ENCODE data around the gene BABAM2.
"Not testable (repeated sequence)": the region's sequence is repeated elsewhere in the genome, so short reads cannot be mapped to it uniquely, and the experiment has no call there.

Gene BABAM2

DNA sequence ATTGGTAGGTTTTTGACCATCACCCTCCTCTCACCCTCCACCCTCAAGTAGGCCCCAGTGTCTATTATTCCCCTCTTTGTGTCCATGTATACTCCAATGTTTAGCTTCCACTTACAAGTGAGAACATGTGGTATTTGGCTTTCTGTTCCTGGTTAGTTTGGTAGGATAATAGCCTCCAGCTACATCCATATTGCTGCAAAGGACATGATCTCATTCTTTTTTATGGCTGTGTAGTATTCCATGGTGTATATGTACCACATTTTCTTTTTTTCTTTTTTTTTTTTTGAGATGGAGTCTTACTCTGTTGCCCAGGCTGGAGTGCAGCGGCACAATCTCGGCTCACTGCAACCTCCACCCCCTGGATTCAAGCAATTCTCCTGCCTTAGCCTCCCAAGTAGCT lies 88.2 kb downstream of the BABAM2 start:
- not testable (repeated sequence) for DNase-seq (ENCODE audit: low read depth)

DNA sequence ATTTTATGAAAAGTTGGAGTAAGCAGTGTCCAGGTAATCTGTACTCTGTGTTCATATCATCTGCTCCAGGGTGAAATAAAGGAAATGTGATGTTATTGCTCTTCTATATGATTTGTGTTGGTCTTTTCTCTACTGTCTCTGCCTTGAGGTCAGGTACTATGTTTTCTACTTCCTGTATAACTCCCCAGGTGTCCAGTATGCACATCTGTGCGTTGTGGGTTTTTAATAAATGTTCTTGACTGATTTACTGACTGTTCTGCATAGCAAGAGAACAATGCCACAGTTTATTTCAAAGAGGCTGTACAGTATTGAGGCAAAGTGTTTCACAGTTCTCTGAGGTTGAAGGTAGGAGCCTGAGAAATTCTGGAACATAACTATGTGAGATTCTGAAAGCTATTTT lies 89.7 kb downstream of the BABAM2 start:
- no peak for DNase-seq (ENCODE audit: low read depth)

DNA sequence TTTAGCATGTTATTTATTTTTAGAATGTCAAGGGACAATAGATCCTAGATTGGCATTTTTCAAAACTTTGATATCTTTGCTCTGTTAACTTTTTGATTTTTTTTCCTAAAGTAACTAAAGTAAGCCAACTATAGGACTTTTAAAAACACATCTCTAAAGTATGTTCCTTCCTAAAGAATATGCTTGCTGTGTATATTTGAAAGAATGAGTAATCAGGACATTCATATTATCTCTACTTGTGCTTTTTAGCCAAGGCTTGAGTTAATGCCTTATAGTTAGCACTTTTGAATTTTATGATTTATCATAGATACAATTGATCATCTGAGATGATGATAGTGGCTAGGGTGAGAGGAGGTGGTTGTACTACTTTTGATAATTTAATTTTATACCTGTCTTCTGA lies 93.6 kb downstream of the BABAM2 start:
- DNase-seq (ENCODE audit: low read depth): no peak

DNA sequence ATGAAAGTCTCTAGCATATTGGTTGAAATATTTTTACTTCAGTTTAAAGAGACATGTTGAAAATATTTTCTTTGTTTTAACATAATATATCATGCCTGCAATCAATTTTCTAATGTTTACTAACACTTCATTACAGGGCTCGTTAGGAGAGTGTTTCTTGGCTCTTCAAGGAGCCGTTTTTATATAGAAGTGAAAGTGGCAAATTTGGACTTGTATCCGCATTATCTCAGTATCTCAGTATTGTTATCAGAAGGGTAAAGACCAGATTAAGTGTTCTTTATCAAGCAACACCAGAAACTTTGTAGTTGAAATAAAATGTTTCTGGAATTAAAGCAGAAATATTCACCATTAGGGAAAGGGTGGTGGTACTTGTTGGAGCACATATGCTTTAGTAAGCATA lies 97.8 kb downstream of the BABAM2 start:
- DNase-seq (ENCODE audit: low read depth): no peak

DNA sequence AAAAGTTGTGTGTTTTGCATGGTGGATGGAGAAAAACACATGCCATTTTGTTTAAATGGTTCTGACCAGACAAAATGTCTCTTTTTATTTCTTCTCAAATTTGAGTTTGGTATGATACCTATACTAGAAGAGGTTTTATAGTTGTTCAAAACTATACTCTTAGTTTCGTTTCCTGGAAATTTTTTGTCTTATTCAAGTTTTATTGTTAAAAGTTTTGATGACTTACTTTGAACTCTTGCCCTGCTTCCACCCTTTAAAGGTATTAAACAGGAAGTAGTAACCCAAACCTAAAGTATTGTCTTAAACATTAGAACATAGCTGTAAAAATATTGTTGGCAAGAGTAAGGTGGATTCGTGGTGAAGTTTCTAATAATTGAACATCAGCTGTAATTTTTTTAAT lies 98.2 kb downstream of the BABAM2 start:
- DNase-seq (ENCODE audit: low read depth): no peak

DNA sequence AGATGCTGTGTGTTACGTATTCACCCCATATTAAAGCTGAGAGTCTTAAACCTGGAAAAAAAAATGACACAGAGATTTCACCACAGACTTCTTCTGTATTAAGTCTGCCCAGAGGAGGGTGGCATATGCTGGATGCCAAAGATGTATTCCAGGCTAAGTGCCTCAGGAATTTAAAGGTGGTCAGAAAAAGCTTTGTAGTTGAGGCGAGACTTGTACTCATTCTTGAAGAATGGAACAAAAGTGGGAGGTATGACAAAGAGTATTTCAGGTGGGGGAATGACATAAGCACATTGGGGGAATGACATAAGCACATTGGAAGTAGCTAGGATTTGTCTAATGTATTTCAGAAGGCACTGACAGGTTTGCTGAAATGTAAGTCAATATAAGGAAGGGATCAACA lies 98.6 kb downstream of the BABAM2 start:
- no peak for DNase-seq (ENCODE audit: low read depth)

DNA sequence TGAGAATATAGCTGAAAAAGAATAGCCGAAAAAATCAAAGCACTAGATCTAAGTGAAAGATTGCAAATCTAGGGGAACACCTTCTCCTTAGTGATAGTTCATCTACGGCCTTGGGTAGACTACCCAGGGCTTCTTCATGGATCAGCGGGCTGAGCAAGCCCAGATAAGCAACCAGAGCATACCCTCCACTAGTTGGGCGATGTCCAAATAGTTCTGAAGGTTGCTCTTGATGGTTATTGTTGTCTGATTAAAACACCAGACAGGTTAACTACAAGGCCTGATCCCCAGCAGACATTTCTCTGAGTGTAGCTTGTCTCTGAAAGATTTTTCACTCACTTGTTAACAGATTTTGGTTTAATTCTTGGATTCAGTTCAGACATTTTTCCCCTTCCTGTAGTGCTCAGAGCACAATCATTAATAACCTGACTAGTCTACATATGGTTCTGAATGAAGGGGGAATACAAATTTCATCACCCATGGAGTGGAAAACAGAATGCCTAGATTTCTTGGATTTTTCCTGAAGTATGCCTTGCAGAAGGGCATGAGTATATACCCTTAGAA lies 99.6 kb downstream of the BABAM2 start:
- peak; percentile 82 for DNase-seq (ENCODE audit: low read depth)

DNA sequence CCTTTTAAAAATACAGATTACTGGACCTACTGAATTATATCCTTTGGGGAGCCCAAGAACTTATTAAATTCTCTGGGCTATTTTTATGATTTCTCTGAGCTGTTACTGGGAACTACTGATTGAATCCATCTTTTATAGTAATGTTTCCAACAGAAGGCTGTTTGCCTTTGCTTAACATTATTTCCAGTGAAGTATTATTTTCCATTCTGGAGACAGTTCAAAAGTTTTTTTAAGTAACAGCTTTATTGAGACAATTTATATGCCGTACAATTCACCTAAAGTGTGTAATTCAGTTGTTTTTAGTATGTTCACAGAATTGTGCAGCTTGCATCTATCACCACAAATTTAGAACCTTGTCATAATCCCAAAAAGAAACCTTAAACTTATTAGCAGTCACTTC lies 100.6 kb downstream of the BABAM2 start:
- DNase-seq (ENCODE audit: low read depth): no peak

DNA sequence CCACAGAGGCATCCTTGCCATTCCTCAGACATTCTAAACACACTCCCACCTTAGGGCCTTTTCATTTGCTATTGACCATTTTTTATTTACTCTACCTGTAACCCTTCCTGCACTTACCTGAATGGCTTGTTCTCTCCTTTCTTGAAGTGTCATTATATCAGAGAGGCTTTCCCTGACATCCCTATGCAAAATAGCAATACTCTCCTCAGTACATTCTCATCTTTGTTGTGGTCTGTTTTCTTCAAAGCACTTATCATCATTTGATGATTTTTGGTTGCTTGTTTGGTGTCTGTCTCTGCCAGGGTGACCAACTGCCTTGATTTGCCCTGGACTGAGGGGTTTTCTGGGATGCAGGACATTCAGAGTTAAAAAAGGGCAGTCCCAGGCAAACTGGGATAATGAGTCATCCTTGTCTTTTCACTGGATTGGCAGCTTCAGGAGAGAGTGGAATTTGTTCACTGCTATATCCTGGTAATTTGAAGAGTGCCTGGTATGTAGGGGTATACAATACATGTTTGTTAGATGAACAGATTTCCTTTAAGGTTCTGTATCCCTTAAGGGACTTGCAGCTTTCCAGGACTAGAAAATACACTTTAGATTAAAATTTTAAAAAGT lies 102.4 kb downstream of the BABAM2 start:
- DNase-seq (ENCODE audit: low read depth): peak; percentile 83

DNA sequence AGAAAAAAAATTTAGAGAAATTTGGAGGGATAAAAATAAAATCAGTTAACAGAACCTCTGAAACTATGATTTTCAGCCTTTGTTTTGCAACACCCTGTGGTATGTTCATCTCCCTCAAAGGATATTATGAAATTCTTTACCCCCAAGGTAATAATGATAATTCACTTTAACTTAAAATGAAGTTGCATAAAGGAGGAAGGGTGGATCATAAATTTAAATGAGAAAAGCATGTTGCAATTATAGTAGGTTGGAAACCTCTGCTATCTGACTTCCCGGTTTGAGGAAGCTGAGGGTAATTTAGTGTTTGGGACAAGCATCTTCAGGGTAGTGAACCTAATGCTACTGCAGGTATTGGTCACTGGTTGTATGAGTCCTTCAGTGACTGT lies 102.9 kb downstream of the BABAM2 start:
- DNase-seq (ENCODE audit: low read depth): peak; percentile 88

DNA sequence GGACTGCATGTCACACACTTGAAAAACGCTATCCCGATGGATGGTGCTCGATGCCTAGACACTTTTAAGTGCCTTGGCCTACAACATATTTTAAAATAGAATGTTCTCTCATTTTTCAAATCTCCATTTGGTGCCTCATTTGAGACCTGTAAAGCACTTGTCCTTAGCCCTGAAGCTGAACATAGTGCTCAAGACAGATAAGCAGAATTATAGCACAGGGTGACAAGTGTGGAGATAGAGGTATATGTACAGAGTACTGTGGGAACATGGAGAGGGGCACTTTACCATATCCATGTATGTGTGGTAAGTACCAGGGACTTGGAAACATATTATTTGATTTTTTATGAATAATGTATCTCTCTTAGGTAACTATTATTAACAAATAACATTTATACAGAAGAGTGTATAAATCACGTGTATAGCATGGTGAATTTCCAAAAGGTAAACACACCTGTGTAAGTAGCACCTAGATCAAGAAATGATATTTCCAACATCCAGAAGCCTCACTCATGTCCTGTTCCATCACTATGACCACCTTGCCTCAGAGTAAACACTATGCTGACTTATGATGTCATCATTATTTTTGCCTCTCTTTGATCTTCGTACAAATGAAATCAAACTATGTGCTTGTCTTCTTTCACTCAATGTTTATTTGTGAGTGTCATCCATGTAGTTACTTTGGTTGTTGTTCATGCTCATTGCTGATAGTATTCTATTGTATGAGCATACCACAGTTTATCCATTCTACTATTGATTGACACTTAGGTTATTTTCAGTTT lies 103.6 kb downstream of the BABAM2 start:
- no peak for DNase-seq (ENCODE audit: low read depth)

DNA sequence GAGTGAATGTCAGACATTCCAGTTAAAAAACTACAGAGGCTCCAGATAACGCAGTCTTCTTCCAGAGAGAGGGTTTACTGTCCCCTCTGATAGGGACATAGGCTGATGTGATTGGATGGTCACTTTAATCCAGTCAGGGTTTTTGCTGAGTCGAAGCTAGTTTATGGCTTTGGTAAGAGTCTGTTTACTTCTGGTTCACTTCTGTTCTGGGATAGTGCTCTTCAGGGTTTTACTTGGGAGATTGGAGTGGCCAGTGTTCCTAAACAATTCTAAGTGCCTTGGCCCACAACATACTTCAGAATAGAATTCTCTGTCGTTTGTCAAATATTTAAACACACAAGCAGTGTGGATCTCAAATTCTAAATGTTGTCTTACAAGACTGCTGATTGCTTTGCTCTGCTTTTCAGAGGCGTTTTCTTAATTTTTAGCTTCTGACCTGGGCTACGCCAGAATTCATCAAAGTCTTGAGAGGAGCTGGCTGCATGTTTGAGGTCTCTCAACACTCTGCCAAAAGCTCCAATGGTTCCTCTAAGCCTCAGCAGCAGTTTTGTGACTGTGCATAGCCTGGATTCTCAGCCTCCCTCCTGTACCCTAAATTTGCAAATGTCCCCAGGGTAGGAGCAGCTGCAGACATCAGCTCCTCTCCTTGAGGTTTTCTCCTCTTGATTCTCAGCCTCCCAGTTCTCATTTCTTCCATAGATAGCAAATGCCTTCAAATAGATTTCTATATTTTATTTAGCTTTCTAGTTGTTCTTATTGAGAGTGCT lies 105.8 kb downstream of the BABAM2 start:
- DNase-seq (ENCODE audit: low read depth): no peak

DNA sequence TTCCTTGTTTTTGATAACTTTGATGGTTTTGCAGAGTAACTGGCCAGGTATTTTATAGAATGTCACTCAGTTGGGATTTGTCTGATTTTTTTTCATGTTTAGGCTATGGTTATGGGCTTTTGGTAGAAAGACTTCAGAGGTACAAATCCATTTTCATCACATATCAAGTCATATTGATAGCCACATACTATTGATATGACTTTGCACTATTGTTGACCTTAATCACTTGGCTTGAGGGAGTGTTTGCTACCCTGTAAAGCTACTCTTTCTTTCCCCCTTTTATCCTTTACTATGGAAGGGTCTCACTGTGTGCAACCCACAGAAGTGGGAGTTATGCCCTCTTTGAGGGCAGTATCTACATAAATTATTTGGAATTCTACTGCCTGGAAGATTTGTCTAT lies 109.8 kb downstream of the BABAM2 start:
- DNase-seq (ENCODE audit: low read depth): no peak

DNA sequence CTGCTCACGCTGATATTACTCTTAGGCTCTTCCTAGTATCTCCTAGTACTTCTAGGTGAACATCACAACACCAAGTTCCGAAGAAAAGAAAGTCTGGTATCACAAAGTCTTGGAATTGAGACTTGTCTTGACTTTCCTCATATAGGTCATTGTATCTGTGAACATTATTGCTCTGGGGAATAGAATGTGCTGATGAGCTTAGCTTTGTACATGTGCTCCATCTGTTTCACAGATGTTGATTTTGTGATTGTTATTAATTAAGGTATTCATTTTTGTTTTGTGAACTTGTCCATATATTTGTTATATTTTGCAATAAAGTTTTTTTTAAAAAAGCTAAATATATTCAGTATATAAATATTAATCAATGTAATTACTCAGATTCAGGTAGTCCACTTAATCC lies 111.7 kb downstream of the BABAM2 start:
- no peak for DNase-seq (ENCODE audit: low read depth)

DNA sequence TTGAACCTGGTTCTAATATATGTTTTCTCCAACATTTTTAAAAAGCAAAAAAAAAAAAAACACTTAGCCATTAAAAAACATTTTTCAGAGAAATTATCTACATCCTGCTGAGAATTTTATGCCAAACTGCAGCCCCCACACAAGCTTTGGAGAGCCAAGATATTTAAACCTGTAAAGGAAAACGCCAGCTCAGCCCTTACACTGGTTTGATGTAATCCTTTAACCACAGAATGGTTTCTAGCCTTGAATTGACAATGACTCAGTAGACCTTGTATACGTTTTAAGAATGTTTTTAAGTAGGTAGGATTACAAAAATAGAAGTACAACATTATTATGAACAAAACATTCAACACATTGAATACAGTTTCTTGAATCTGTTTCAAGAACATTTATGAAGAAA lies 113.6 kb downstream of the BABAM2 start:
- peak; percentile 97 for DNase-seq (ENCODE audit: low read depth)

DNA sequence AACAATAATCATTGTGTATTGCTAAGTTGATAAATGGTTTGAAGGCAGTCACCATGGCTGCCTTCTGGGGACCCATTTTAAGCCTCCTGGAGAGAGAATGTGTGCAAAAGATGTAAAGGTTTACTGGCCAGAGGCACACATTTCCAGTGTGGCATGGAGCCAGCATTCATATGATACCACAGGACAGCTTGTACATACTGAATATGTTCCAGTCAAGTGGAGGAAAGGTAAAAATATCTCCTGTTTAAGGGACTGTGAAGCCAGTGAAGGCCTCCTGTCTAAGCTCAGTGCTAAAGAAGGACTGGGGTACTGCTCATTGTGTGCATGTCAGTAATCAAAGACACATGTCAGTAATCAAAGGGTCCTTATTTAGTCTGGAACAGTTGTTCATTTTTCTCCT lies 119.2 kb downstream of the BABAM2 start:
- no peak for DNase-seq (ENCODE audit: low read depth)

DNA sequence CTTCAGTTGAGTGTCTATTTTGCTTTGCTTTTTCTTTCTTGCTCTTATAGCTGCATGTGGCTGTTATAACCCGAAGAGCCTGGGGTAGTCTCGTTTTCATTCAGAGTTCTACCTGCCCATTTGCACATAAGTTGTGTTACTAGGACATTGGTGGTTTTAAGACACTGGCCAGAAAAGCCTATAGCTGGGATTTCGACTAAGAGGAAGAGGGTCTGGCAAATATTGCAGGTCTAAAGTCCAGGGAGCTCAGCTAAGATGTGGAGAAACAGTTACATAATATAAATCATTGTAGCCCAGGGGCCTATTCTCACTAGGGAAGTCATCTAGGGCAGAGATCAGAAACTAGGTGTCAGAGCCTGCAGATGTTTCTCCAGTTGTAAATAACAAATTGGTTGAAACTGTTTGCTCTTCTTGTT lies 120.8 kb downstream of the BABAM2 start:
- no peak for DNase-seq (ENCODE audit: low read depth)

DNA sequence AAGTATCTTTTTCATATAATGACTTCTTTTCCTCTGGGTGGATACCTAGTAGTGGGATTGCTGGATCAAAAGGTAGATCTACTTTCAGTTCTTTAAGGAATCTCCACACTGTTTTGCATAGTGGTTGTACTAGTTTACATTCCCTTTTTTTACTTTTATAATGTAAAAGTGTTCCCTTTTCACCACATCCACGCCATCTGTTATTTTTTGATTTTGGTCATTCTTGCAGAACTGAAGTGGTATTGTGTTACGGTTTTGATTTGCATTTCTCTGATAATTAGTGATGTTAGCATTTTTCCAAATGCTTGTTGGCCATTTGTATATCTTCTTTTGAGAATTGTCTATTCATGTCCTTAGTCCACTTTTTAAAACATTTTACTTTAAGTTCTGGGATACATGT lies 127.9 kb downstream of the BABAM2 start:
- not testable (repeated sequence) for DNase-seq (ENCODE audit: low read depth)

DNA sequence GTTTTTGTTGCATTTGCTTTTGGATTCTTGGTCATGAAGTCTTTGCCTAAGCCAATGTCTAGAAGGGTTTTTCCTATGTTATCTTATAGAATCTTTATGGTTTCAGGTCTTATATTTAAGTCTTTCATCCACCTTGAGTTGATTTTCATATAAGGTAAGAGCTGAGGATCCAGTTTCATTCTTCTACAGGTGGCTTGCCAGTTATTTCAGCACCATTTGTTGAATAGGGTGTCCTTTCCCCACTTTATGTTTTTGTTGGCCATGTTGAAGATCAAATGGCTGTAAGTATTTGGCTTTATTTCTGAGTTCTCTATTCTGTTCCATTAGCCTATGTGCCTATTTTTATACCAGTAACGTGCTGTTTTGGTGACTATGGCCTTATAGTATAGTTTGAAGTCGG lies 129.0 kb downstream of the BABAM2 start:
- not testable (repeated sequence) for DNase-seq (ENCODE audit: low read depth)

DNA sequence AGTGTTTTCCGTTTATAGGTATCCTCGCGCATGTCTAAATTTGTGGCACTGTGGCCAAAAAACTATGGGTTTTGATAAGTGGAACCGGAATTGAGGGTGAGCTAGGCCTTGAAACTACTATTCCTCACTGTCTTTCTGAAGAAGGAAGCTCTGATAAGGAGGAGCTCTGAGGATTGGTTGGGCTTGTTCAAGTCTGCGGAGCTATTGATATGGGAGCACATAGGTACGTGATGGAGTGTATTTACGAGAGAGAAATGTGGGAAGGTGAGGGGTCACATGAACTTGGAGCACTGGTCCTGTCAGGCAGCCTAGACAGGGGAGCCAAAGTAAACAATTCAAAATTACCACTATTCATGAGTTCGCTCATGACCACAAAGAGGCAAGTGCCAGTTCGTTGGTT lies 131.4 kb downstream of the BABAM2 start:
- no peak for DNase-seq (ENCODE audit: low read depth)

DNA sequence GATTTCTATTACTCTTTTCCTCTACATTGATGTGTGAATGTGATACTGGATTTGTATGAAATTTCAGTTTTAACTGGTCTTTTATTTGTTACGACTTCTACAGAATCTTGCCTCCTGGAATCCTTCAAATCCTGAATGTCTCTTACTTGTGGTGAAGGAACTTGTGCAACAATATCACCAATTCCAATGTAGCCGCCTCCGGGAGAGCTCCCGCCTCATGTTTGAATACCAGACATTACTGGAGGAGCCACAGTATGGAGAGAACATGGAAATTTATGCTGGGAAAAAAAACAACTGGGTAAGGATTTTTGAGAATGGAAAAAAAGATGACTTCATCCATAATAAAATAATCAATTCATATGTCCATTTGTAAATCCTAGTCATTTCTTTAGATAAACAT lies 134.6 kb downstream of the BABAM2 start:
- DNase-seq (ENCODE audit: low read depth): peak; percentile 80

DNA sequence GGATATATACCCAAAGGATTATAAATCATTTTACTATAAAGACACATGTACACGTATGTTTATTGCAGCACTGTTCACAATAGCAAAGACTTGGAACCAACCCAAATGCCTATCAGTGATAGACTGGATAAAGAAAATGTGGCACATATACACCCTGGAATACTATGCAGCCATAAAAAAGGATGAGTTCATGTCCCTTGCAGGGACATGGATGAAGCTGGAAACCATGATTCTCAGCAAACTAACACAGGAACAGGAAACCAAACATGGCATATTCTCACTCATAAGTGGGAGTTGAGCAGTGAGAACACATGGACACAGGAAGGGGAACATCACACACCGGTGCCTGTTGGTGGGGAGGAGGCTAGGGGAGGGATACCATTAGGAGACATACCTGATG lies 135.7 kb downstream of the BABAM2 start:
- not testable (repeated sequence) for DNase-seq (ENCODE audit: low read depth)

DNA sequence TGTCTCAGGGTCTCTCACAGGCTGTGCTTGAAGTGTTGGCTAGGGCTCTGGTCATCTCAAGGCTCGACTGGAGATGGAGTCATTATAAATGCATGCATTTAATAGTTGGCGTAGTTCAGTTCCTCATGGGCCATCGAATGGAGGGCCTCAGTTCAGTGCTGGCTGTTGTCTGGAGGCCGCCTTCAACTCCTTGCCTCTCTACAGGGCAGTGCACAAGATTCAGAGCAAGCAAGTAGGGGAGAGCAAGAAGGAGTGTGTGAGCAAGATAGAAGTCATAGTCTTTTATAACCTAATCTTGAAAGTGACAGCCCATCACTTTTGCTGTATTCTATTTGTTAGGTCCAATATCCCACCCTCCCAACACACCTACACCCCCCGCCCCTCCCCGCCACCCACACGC lies 137.5 kb downstream of the BABAM2 start:
- no peak for DNase-seq (ENCODE audit: low read depth)

All from amniotic epithelial cell (primary cell).